Erythroblast (primary cell): ENCODE results near the gene GNAO1.

ENCODE experiments used
- GATA1 ChIP-seq: IDR thresholded peaks from 2 replicates; pipeline ENCODE4 v1.6.1; 2011; ENCODE audit warnings: low read depth, mild to moderate bottlenecking, control low read depth, low read length, moderate library complexity
- POLR2A ChIP-seq: IDR thresholded peaks from 2 replicates; pipeline ENCODE4 v1.6.1; 2011; ENCODE audit warnings: mild to moderate bottlenecking, low read length

- TF ChIP-seq POLR2A (no peak), GATA1 (no peak)
Measured at GRCh38 chr16:56228476-56228875, 37.2 kb downstream of the GNAO1 start.
